NCI-H2196 (cell line): ENCODE data around the gene VMP1.
A peak's percentile ranks its signal among the peaks of the same experiment; 100 is the strongest.
"Not testable (repeated sequence)": the region's sequence is repeated elsewhere in the genome, so short reads cannot be mapped to it uniquely, and the experiment has no call there.

Source experiments
- DNase-seq: peaks from one replicate; lab custom pipeline; 2025; ENCODE audit not compliant: unreplicated experiment; lab: John Stamatoyannopoulos, UW

The VMP1 gene

GRCh38 chr17:59806322-59806721, 98.9 kb downstream of the VMP1 start:
- not testable (repeated sequence) for DNase-seq

GRCh38 chr17:59807892-59808509, 100.5 kb downstream of the VMP1 start:
- no peak for DNase-seq

- no peak for DNase-seq
Measured at GRCh38 chr17:59810894-59811153, 103.4 kb downstream of the VMP1 start.

GRCh38 chr17:59811209-59811608, 103.8 kb downstream of the VMP1 start:
- DNase-seq: no peak

GRCh38 chr17:59812139-59812538, 104.7 kb downstream of the VMP1 start:
- no peak for DNase-seq

- DNase-seq: no peak
Measured at GRCh38 chr17:59814276-59814675, 106.8 kb downstream of the VMP1 start.

DNA sequence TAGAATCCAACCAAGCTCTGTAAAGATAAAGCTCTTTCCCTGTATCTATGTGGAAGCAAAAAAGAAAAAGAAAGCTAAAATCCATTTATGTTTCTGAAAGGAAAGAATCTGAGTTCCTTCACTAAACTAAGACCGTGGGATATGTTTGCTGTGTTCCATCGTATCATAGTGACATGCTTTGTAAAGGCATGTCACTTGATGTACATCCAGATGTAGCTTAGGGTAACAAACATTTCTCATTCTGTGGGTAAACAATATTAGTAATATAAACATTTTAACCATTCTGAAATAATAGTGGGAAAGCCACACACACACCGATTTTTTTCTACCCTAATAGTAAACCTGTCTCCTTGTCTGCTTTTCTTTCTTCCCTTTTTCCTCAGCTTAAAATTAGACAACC, 107.2 kb downstream of the VMP1 start:
- DNase-seq: no peak

GRCh38 chr17:59815965-59816364, 108.5 kb downstream of the VMP1 start:
- DNase-seq: no peak

- DNase-seq: no peak
Measured at GRCh38 chr17:59825533-59826322, 118.3 kb downstream of the VMP1 start.

GRCh38 chr17:59826706-59827453, 119.4 kb downstream of the VMP1 start:
- no peak for DNase-seq

- no peak for DNase-seq
Measured at GRCh38 chr17:59827721-59828477, 120.4 kb downstream of the VMP1 start.

DNA sequence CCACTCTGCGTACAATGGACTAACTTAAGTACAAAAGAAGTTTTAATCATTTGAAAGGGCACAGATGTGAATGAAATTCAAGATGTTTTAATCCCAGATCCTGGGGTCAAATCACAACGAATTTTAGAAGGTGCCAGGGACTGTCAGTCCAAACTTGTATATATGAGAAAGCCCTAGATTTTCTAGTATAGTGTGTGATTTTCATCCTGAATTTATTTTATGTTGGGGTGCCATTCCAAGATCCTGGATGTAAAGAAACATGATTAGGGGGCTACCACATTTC, 121.0 kb downstream of the VMP1 start:
- no peak for DNase-seq

DNA sequence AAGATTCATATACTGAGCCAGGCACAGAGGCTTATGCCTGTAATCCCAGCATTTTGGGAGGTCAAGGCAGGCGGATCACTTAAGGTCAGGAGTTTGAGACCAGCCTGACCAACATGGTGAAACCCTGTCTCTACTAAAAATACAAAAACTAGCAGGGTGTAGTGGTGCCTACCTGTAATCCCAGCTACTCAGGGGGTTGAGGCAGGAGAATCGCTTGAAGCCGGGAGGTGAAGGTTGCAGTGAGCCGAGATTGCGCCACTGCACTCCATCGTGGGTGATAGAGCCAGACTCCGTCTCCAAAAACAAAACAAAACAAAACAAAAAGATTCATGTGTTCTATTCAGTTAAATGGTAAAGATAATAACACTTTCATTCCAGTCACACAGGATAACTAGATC, 121.4 kb downstream of the VMP1 start:
- DNase-seq: not testable (repeated sequence)

DNA sequence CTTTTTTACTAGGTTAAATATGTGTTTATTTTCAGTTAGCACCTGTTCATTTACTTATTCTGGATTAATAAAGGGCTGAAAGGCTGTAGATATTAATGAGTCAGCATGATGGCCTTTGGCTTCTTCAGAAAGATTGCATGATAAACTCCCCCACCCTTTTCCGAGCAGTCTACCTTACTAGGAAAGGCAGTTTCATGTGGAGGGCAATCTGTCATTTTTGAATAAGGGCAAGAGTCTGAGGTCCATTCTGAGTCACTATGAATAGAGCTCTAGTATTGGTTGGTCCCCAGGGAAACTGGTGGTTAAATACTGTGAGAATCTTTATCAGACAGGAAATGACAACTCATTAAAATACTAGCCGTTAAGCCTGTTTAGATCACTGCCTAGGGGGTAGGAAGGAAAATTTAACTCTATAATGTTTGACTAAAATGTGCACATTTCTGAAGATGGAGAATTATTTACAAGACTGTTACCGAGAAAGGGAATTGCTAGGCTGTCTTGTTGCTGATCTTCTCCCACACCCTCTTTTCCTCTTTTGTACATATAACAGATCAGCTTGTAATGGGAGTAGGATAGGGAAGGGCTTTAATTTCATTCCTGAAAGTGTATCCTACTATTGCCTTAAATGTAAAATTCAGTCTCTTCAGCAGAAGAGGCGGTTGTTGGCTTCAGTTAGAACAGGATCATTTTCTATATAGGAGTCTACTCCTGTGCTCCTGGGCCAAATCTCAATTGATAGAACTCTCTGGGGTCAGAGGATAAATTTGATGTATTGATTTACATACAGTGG, 122.0 kb downstream of the VMP1 start:
- DNase-seq: peak; percentile 84

DNA sequence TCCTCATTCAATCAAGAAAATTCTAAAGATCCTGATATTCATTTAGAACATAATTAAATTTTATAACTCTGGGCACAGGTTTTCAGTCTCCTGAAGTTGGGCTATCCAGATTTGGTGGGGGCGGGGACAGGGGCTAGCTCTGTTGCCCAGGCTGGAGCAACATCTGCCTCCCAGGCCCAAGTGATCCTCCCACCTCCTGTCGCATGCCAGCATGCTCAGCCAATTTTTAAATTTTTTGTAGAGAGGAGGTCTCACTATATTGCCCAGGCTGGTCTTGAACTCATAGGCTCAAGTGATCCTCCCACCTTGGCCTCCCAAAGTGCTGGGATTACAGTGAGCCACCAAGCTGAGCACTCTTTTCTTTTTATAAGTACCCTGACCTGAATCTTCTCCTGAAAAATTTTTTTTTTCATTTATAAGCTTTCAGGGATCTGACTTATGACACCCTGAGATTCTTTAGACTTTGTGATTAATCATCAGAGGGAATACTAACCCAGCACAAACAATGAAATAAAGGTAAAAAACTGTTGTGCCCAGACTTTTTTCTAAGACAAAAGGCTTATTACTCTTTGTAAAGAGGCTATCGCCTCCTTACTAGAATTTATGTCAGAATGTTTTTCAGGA, 122.7 kb downstream of the VMP1 start:
- no peak for DNase-seq

GRCh38 chr17:59830846-59831486, 123.5 kb downstream of the VMP1 start:
- DNase-seq: no peak

DNA sequence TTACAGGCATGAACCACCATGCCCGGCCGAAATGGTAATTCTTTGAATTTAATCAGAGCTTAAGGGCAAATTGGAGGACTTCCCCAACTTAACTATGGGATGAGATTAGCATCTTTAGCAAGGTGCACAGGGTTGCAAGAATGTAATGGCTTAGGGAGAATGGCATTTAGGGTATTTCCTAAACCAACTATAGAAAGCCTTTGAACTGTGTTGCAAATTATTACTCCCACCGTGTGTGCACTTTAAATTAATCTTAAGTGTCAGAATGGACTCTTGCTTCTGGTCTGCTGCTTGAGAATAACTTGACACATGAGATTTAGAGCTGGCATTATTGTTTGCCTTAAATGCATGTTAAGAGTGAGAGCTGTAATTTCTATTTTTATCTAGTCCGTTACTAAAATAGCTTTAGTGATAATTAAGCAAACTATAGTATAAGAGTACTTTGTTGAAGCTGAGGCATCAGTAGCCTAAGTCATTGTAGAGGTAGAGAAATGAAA, 125.5 kb downstream of the VMP1 start:
- no peak for DNase-seq

DNA sequence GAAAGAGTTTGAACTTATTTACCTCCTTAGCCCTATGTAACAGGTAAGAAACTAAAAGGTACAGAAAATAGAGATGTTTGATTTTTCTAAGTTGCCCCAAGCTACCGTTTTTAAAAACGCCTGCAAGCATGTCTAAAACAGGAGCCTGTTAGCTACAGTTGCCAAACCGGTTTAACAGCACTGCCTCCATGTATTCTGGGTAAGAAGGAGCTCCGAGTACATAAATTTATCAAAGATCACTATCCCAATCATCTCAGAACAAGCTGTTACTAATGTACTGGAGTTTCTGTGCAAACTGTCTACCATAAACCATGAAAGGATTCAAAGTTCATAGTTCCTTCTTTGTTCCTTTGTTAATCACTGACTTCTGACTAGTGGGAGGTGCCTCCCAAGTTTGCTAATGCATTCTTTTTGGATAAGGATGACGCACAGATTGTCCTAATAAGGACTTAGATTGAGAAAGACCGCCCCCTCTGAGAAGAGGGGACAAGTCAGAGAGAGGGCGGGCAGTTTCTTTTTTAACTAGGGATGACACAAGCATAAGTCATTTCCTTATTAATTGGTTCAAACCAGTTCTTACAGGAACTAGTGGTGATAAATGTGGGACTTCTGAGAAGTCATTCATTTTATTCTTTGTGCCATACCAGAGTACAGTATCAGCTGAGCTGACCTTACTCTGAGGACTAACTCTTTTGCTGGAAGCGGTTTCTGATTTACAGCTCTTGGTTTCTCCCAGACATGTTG, 130.0 kb downstream of the VMP1 start:
- DNase-seq: peak; percentile 97
